Natural killer cell (primary cell): ENCODE measurements around the gene MTFMT. TPM values are rescaled to one million over a fixed set of nuclear protein-coding genes. Genes with fewer than 3 reads are reported as not detected.

Experiments
- ATAC-seq, 3 donors: fragments of 150-1000 bp in 2 of 3; fragments of 200-7000 bp in 1 of 3; cut with Tn5 transposase; 1 replicate in 1 of 3; 2 replicates in 2 of 3; pipeline ENCODE4 v1.10.0; 2021; ENCODE audit warnings: mild to moderate bottlenecking in 2 of 3, moderate library complexity in 2 of 3
- DNase-seq, 2 donors: peaks; one replicate each; pipeline versions ENCODE4 v3.0.0 to v3.0.0-alpha.2; 2013 to 2021; ENCODE audit warnings: mixed read lengths in 1 of 2
- H3K27ac ChIP-seq: one replicate; pipeline ENCODE4 v1.5.1; 2013; ENCODE audit warnings: mild to moderate bottlenecking, low read length
- H3K27me3 ChIP-seq: one replicate; pipeline ENCODE4 v1.6.1; 2013; ENCODE audit warnings: low read length; ENCODE audit not compliant: control insufficient read depth, insufficient read depth
- H3K36me3 ChIP-seq: one replicate; pipeline ENCODE4 v1.6.1; 2013; ENCODE audit warnings: low read length; ENCODE audit not compliant: control insufficient read depth, insufficient read depth
- H3K4me1 ChIP-seq: one replicate; pipeline ENCODE4 v1.6.1; 2013; ENCODE audit warnings: low read length; ENCODE audit not compliant: control insufficient read depth, insufficient read depth
- H3K4me3 ChIP-seq: one replicate; pipeline ENCODE4 v1.5.1; 2013; ENCODE audit warnings: low read length
- H3K9me3 ChIP-seq: one replicate; pipeline ENCODE4 v1.6.1; 2013; ENCODE audit warnings: low read length; ENCODE audit not compliant: control insufficient read depth, insufficient read depth
- H3K27ac Mint-ChIP-seq, 2 donors: one replicate each; pipeline ENCODE4 v1.8.0; 2022; ENCODE audit warnings: mild to moderate bottlenecking in 2 of 2, mixed read lengths in 2 of 2, moderate library complexity in 1 of 2
- H3K27me3 Mint-ChIP-seq, 2 donors: one replicate each; pipeline ENCODE4 v1.8.0; 2022; ENCODE audit warnings: low read depth in 2 of 2, mixed read lengths in 2 of 2
- H3K36me3 Mint-ChIP-seq: one replicate; pipeline ENCODE4 v1.8.0; 2022; ENCODE audit warnings: mixed read lengths
- H3K4me1 Mint-ChIP-seq, 2 donors: one replicate each; pipeline ENCODE4 v1.8.0; 2022; ENCODE audit warnings: mixed read lengths in 2 of 2
- H3K4me3 Mint-ChIP-seq: one replicate; pipeline ENCODE4 v1.8.0; 2022; ENCODE audit warnings: mild to moderate bottlenecking, moderate library complexity, mixed read lengths
- H3K9me3 Mint-ChIP-seq, 2 donors: one replicate each; pipeline ENCODE4 v1.8.0; 2022; ENCODE audit warnings: mixed read lengths in 2 of 2
- WGBS: methylation state at CpG from one replicate; pipeline ENCODE4 v1.1.7; 2013; ENCODE audit warnings: missing lambda C conversion rate; ENCODE audit not compliant: insufficient coverage; 5-methylcytosine and 5-hydroxymethylcytosine counted together
- intact Hi-C: fragments of 100-400 bp; cut with micrococcal nuclease; formaldehyde crosslinking; loops from one replicate; pipeline ENCODE4 v1.14.2; 2022
- total RNA-seq, 4 donors: library from RNA; stranded (reverse); fragments of 120-200 nt in 1 of 4; gene quantifications; one replicate each; pipeline versions ENCODE4 v1.2.3 to v1.2.4, GENCODE V29; 2013 to 2022
- TF ChIP-seq, protein P1 (sequence below): fragments of 200-600 bp; IDR thresholded peaks from one replicate; pipeline ENCODE4 v1.8.0; 2022; ENCODE audit warnings: antibody characterized with exemption

Gene MTFMT
- 10 to 100 TPM in 2 of 3 donors, 1 to 10 TPM in 1; 9.3 to 13.6 (median 12.2) TPM for total RNA-seq
- total RNA-seq (2013), result 16.9 TPM

- no peaks in the 10 kb centered on the region for H3K36me3 Mint-ChIP-seq
- Histone ChIP-seq H3K27me3 (peaks cover 4% of the 10 kb centered on the region), H3K4me1 (peaks cover 20% of the 10 kb centered on the region), H3K4me3 (peak within 1 kb of the TSS; percentile 79), H3K27ac (peak within 1 kb of the TSS; percentile 49), H3K36me3 (peaks cover 19% of the 10 kb centered on the region), H3K9me3 (no peaks in the 10 kb centered on the region)
- H3K27me3 Mint-ChIP-seq, result peaks cover 0 to 13% of the 10 kb centered on the region in 2 donors
- no peaks in the 10 kb centered on the region for H3K9me3 Mint-ChIP-seq
- intact Hi-C loops, result loop anchor here (1.0 kb wide), 1 partner anchor 39 kb away; no protein-coding TSS in a partner anchor
- peak within 1 kb of the TSS; percentile 16 to 79 for H3K27ac Mint-ChIP-seq
- peak within 1 kb of the TSS; percentile 91 for H3K4me3 Mint-ChIP-seq
- TF ChIP-seq, protein P1, sequence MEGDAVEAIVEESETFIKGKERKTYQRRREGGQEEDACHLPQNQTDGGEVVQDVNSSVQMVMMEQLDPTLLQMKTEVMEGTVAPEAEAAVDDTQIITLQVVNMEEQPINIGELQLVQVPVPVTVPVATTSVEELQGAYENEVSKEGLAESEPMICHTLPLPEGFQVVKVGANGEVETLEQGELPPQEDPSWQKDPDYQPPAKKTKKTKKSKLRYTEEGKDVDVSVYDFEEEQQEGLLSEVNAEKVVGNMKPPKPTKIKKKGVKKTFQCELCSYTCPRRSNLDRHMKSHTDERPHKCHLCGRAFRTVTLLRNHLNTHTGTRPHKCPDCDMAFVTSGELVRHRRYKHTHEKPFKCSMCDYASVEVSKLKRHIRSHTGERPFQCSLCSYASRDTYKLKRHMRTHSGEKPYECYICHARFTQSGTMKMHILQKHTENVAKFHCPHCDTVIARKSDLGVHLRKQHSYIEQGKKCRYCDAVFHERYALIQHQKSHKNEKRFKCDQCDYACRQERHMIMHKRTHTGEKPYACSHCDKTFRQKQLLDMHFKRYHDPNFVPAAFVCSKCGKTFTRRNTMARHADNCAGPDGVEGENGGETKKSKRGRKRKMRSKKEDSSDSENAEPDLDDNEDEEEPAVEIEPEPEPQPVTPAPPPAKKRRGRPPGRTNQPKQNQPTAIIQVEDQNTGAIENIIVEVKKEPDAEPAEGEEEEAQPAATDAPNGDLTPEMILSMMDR, result no peak
- DNase-seq, result peak; percentile 87 to 94
- peaks cover 13 to 20% of the 10 kb centered on the region in 2 donors for H3K4me1 Mint-ChIP-seq
- WGBS, result under 1% methylated on average over 71 of the region's 73 CpGs
- ATAC-seq, result peak; percentile 97
Observed at GRCh38 chr15:65028921-65029735, at the start of gene MTFMT. Gene MTFMT, minus strand, starts transcription at chr15:65029639. Its CDS starts 26 bp downstream, at chr15:65029613.

DNA sequence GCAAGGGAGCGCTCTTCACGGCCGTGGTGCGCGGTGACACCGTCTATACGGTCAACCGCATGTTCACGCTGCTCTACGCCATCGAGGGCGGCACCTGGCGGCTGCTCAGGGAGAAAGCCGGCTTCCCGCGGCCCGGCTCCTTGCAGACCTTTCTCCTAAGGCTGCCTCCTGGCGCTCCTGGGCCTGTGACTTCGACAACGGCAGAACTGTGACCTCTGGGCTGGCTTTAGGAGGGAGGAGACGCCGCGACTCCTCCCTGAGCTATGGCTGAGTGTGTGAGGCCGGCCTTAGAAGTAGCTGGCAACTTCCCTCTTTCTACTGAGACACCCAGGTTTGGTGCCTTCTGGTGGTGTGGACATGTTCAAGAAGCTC lies 48.5 kb upstream of the MTFMT start:
- Histone ChIP-seq H3K9me3 (no peaks in the 10 kb centered on the region), H3K36me3 (no peaks in the 10 kb centered on the region), H3K4me1 (peaks cover 11% of the 10 kb centered on the region), H3K27me3 (peaks cover 11% of the 10 kb centered on the region), H3K27ac (no peak overlapping the region), H3K4me3 (no peak overlapping the region)
- Mint-ChIP-seq H3K27ac (no peak overlapping the region), H3K27me3 (peaks cover 39 to 53% of the 10 kb centered on the region in 2 donors), H3K4me3 (peak overlapping the region; percentile 9), H3K9me3 (no peaks in the 10 kb centered on the region), H3K4me1 (peaks cover 17 to 20% of the 10 kb centered on the region in 2 donors), H3K36me3 (no peaks in the 10 kb centered on the region)
- ATAC-seq, result peak; percentile 22 to 70 (median 64)
- 14% methylated on average over 24 of the region's 24 CpGs for WGBS
- TF ChIP-seq, protein P1, result peak; percentile 16
- intact Hi-C loops, result no loop called here
- peak in 1 of 2 donors; percentile 68 for DNase-seq

GRCh38 chr15:65077291-65077980 lies 48.0 kb upstream of the MTFMT start:
- Mint-ChIP-seq H3K27me3 (peaks cover 33 to 48% of the 10 kb centered on the region in 2 donors), H3K27ac (no peak overlapping the region), H3K9me3 (no peaks in the 10 kb centered on the region), H3K36me3 (no peaks in the 10 kb centered on the region), H3K4me3 (peak overlapping the region; percentile 9), H3K4me1 (peaks cover 12 to 14% of the 10 kb centered on the region in 2 donors)
- Histone ChIP-seq H3K36me3 (no peaks in the 10 kb centered on the region), H3K4me1 (peaks cover 9% of the 10 kb centered on the region), H3K27me3 (peaks cover 11% of the 10 kb centered on the region), H3K9me3 (no peaks in the 10 kb centered on the region), H3K27ac (no peak overlapping the region), H3K4me3 (no peak overlapping the region)
- TF ChIP-seq, protein P1, result no peak
- no peak for DNase-seq
- intact Hi-C loops, result no loop called here
- ATAC-seq, result peak in 1 of 3 donors; percentile 15
- WGBS, result 69% methylated on average over 85 of the region's 85 CpGs
